ENCODE data around the gene GALNT9.
A peak's percentile ranks its signal among the peaks of the same experiment; 100 is the strongest.

The GALNT9 gene

DNA sequence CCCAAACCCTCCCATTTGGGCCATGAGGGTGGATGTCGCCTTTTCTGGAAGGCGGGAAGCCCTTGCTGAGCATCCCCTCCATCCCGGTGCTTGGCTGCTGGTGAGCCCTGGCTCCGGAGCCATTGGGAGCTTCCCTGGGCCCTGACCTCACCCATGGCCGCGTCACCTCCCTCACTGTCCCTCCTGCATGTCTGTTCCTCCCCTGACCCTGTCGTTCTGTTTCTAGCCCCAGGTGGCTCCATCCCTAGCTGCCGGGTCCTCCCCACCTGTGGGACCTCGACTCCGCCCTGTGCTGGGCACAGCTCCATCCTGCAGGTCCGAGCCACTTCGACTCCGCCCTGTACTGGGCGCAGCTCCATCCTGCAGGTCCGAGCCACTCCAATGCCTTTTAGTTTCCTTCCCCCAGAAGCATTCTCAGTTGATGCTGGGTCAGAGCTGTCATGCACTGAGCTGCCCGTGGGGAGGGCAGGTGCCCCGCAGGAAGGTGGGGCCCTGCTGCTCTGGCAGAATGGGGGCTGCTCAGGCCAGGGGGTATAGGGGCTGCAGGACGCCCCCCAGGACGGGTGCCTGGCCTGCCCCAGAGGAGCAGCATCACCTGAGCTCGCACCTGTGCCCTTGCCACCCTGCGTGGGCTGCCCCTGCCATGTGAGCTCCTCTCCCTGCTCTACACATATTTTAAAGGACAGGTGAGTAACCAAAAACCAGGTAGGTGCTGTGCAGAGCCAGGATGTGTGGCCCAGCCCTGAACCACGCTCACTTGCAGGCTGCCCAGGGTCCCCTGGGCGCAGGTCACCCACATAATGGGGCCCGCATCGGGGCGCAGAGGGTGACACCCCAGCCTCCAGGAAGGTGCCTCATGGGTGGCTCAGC lies 166.1 kb downstream of the GALNT9 start:
- no peak overlapping the region for H3K4me3 ChIP-seq (ENCODE audit: low read depth, low read length)
- no peak for DNase-seq (ENCODE audit: low read depth, low spot score)
- in situ Hi-C loops (cut with HindIII; ENCODE audit: low sequenced_read_pairs) = no loop called here
- TF ChIP-seq, protein P1, sequence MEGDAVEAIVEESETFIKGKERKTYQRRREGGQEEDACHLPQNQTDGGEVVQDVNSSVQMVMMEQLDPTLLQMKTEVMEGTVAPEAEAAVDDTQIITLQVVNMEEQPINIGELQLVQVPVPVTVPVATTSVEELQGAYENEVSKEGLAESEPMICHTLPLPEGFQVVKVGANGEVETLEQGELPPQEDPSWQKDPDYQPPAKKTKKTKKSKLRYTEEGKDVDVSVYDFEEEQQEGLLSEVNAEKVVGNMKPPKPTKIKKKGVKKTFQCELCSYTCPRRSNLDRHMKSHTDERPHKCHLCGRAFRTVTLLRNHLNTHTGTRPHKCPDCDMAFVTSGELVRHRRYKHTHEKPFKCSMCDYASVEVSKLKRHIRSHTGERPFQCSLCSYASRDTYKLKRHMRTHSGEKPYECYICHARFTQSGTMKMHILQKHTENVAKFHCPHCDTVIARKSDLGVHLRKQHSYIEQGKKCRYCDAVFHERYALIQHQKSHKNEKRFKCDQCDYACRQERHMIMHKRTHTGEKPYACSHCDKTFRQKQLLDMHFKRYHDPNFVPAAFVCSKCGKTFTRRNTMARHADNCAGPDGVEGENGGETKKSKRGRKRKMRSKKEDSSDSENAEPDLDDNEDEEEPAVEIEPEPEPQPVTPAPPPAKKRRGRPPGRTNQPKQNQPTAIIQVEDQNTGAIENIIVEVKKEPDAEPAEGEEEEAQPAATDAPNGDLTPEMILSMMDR (IDR thresholded peaks at IDR 0.05; ENCODE audit: low read depth, low read length) = no peak

DNA sequence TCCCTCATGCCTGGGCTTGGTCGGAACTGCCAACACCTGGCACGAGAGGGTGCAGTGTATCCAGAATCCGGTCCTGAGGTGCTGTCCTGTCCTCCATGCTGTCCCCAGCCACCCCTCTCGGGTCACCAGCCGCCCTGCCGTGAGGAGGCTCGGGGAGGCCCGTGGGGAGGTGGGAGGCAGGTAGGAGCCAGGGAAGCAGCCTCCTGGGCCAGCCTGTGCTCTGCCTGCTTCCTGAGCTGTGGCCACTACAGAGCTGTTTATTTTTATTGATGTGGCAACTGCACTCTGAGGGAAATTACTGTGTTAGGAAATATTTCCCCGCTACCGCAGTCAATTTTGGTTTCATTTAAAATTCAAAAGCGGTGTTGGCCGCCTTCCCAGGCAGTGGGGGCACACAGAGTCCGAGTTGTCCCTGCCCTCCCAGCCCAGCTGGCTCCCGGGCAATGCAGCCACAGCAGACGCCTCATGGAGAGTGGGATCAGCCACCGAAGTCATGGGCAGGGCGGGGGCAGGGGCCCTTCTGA lies 166.8 kb downstream of the GALNT9 start:
- in situ Hi-C loops (cut with HindIII; ENCODE audit: low sequenced_read_pairs) = no loop called here
- TF ChIP-seq, protein P1 (IDR thresholded peaks at IDR 0.05; ENCODE audit: low read depth, low read length) = no peak
- peak; percentile 88 for DNase-seq (ENCODE audit: low read depth, low spot score)
- no peak overlapping the region for H3K4me3 ChIP-seq (ENCODE audit: low read depth, low read length)

DNA sequence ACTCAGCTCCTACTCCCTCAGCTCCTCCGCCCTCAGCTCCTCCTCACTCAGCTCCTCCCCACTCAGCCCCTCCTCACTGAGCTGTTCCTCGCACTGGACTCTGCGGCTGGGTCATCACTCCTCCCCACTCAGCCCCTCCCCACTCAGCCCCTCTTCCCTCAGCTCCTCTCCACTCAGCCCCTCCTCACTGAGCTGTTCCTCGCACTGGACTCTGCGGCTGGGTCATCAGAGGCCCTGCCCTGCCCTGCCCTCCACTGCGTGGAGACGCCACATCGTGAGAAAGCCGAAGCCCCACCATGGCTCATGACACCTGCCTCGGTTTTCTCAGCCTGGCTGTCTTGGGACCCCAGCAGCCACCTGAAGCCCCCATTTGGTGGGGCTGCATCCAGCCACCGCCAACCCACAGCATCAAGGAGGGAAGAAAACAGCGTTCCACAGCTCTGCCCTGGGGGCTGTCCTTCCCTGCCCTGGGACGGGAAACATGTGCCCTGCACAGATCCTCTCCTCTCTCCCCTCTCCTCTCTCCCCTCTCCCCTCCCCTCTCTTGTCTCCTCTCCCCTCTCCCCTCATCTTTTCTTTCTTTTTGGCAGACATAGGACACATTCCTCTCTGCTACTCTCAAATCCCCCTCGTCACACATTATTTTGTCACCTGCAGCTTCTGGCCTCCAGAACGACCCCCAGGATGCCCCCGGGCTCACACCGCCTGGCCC lies 167.4 kb downstream of the GALNT9 start:
- TF ChIP-seq, protein P1 (IDR thresholded peaks at IDR 0.05; ENCODE audit: low read depth, low read length) = no peak
- H3K4me3 ChIP-seq (ENCODE audit: low read depth, low read length) = no peak overlapping the region
- in situ Hi-C loops (cut with HindIII; ENCODE audit: low sequenced_read_pairs) = no loop called here

DNA sequence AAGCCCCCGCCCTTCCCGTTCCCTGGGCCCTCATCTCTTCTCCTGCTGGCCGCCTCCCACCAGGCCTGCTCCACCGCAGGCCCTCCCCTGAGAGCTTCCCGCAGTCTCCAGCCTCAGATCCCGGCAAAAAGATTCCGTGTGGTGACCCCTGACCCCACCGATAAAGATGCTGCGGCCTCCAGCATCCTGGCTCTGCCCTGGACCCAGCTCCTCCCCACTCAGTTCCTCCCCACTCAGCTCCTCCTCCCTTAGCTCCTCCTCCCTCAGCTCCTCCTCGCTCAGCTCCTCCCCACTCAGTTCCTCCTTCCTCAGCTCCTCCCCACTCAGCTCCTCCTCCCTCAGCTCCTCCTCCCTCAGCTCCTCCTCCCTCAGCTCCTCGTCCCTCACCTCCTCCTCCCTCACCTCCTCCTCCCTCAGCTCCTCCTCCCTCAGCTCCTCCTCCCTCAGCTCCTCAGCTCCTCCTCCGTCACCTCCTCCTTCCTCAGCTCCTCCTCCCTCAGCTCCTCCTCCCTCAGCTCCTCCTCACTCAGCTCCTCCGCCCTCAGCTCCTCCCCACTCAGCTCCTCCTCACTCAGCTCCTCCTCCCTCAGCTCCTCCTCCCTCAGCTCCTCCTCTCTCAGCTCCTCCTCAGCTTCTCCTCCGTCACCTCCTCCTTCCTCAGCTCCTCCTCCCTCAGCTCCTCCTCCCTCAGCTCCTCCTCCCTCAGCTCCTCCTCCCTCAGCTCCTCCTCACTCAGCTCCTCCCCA lies 168.2 kb downstream of the GALNT9 start:
- DNase-seq (ENCODE audit: low read depth, low spot score) = peak; percentile 29
- in situ Hi-C loops (cut with HindIII; ENCODE audit: low sequenced_read_pairs) = no loop called here
- H3K4me3 ChIP-seq (ENCODE audit: low read depth, low read length) = no peak overlapping the region
- TF ChIP-seq, protein P1 (IDR thresholded peaks at IDR 0.05; ENCODE audit: low read depth, low read length) = no peak

More for the DNA sequence above, 167.4 kb downstream of the GALNT9 start:
- DNase-seq (ENCODE audit: low read depth, low spot score) = no peak

DNA sequence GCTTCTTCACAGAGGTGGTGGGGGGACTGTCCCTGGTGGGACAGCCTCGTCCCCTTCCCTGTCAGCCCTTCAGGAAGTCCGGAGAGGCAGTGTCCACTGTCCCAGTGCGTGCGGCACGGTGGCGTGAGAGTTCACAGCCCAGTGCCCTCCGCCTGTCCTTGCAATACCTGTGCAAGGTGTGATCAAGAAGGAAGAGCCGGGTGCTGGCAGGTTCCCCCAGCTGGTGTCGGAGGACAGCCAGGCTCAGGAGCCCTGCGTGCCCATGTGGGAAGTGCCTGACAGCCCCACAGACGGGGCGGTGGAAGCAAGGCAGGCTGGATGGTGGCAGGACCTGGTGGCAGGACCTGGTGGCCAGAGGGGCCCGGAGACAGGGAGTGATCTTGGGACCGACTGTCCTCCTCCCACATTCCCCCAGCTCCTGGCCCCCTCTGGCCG lies 168.8 kb downstream of the GALNT9 start:
- TF ChIP-seq, protein P1 (IDR thresholded peaks at IDR 0.05; ENCODE audit: low read depth, low read length) = no peak
- no peak overlapping the region for H3K4me3 ChIP-seq (ENCODE audit: low read depth, low read length)
- in situ Hi-C loops (cut with HindIII; ENCODE audit: low sequenced_read_pairs) = no loop called here
- DNase-seq (ENCODE audit: low read depth, low spot score) = no peak

DNA sequence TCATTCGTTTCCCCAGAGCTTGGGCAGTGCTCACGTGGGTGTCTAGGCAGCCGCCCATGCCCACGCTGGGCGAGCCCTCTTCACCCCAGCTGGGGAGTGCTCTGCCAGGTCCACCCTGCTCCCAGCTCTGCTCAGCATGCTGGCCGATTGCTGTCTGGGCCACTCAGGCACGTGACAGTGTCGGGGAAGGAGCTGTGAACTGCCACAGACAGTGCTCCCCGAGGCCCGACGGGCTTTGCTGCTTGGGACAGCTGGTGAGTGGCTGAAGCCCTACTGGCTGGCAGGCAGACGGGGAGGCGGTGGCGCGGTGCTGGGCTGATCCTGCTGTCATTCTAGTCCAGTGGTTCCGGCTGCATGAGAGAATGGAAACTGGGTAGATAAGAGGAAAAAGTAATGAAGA lies 169.4 kb downstream of the GALNT9 start:
- TF ChIP-seq, protein P1 (IDR thresholded peaks at IDR 0.05; ENCODE audit: low read depth, low read length) = no peak
- H3K4me3 ChIP-seq (ENCODE audit: low read depth, low read length) = no peak overlapping the region
- in situ Hi-C loops (cut with HindIII; ENCODE audit: low sequenced_read_pairs) = no loop called here
- DNase-seq (ENCODE audit: low read depth, low spot score) = no peak
